ENCODE measurements around the gene KLHL4. TPM values are rescaled to one million over a fixed set of nuclear protein-coding genes. Genes with fewer than 3 reads are reported as not detected.

Gene KLHL4
- total and polyA plus RNA-seq, 10 of the 15 experiments (the other 5 are each of a cell fraction or from before 2014, with no cell fraction given), result 0.03 TPM; not detected in 8

GRCh38 chrX:87518504-87518903 is 902 bp downstream of the KLHL4 start:
- TF ChIP-seq, protein P1, sequence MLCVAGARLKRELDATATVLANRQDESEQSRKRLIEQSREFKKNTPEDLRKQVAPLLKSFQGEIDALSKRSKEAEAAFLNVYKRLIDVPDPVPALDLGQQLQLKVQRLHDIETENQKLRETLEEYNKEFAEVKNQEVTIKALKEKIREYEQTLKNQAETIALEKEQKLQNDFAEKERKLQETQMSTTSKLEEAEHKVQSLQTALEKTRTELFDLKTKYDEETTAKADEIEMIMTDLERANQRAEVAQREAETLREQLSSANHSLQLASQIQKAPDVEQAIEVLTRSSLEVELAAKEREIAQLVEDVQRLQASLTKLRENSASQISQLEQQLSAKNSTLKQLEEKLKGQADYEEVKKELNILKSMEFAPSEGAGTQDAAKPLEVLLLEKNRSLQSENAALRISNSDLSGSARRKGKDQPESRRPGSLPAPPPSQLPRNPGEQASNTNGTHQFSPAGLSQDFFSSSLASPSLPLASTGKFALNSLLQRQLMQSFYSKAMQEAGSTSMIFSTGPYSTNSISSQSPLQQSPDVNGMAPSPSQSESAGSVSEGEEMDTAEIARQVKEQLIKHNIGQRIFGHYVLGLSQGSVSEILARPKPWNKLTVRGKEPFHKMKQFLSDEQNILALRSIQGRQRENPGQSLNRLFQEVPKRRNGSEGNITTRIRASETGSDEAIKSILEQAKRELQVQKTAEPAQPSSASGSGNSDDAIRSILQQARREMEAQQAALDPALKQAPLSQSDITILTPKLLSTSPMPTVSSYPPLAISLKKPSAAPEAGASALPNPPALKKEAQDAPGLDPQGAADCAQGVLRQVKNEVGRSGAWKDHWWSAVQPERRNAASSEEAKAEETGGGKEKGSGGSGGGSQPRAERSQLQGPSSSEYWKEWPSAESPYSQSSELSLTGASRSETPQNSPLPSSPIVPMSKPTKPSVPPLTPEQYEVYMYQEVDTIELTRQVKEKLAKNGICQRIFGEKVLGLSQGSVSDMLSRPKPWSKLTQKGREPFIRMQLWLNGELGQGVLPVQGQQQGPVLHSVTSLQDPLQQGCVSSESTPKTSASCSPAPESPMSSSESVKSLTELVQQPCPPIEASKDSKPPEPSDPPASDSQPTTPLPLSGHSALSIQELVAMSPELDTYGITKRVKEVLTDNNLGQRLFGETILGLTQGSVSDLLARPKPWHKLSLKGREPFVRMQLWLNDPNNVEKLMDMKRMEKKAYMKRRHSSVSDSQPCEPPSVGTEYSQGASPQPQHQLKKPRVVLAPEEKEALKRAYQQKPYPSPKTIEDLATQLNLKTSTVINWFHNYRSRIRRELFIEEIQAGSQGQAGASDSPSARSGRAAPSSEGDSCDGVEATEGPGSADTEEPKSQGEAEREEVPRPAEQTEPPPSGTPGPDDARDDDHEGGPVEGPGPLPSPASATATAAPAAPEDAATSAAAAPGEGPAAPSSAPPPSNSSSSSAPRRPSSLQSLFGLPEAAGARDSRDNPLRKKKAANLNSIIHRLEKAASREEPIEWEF (IDR thresholded peaks at IDR 0.05; ENCODE audit: insufficient replicate concordance, low read depth, low read length), result no peak
- TF ChIP-seq, protein P2, sequence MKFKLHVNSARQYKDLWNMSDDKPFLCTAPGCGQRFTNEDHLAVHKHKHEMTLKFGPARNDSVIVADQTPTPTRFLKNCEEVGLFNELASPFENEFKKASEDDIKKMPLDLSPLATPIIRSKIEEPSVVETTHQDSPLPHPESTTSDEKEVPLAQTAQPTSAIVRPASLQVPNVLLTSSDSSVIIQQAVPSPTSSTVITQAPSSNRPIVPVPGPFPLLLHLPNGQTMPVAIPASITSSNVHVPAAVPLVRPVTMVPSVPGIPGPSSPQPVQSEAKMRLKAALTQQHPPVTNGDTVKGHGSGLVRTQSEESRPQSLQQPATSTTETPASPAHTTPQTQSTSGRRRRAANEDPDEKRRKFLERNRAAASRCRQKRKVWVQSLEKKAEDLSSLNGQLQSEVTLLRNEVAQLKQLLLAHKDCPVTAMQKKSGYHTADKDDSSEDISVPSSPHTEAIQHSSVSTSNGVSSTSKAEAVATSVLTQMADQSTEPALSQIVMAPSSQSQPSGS (IDR thresholded peaks at IDR 0.05; ENCODE audit: low read length), result no peak
- TF ChIP-seq MXI1 (IDR thresholded peaks at IDR 0.05; ENCODE audit: low read depth, low read length) (no peak), NRF1 (conservative IDR thresholded peaks at IDR 0.05; ENCODE audit: low read depth, low read length) (no peak), SMAD5 (IDR thresholded peaks at IDR 0.05; ENCODE audit: low read depth) (no peak), CHD1 (IDR thresholded peaks at IDR 0.05; ENCODE audit: low read depth, low read length) (no peak)
- Histone ChIP-seq H3K27ac (ENCODE audit: control insufficient read depth, insufficient read depth) (no peak overlapping the region), H2AFZ (ENCODE audit: control insufficient read depth, low read depth, low read length) (no peak overlapping the region), H3K9ac (ENCODE audit: control insufficient read depth, insufficient read depth, low read length) (no peak overlapping the region), H3K79me2 (ENCODE audit: control insufficient read depth, insufficient read depth, low read length) (no peaks in the 10 kb centered on the region), H3K4me1 (ENCODE audit: control insufficient read depth, insufficient read depth, low read length) (no peaks in the 10 kb centered on the region), H3K27me3 (replicated peaks in 1 of 2; ENCODE audit: control insufficient read depth in 2 of 2, insufficient read depth in 2 of 2, low read length in 1 of 2) (no peaks in the 10 kb centered on the region), H3K9me3 (replicated peaks; ENCODE audit: control insufficient read depth, insufficient read depth, low read length) (no peaks in the 10 kb centered on the region), H3K4me2 (ENCODE audit: control insufficient read depth, insufficient read depth) (no peak overlapping the region), H4K20me1 (ENCODE audit: control insufficient read depth, insufficient read depth) (no peaks in the 10 kb centered on the region), H3K36me3 (ENCODE audit: control insufficient read depth in 2 of 2, insufficient read depth in 2 of 2, low read length in 1 of 2) (no peaks in the 10 kb centered on the region), H3K4me3 (no peak overlapping the region)
- DNase-seq (ENCODE audit: low read depth, low spot score), result no peak
- POLR2A ChIA-PET, result no interaction called here
- BruUV-seq (replicated peaks), result no TSS peak
- SMC1A ChIA-PET (ENCODE audit: uncharacterized antibody, unreplicated experiment), result no interaction called here
- 39% methylated on average over 6 of the region's 6 CpGs for WGBS (ENCODE audit: insufficient coverage, insufficient replicate concordance, low lambda C conversion rate, missing lambda C conversion rate)
- CTCF ChIA-PET, result no interaction called here
- intact Hi-C loops (cut with micrococcal nuclease; ENCODE audit: unreplicated experiment), result no loop called here
- RAD21 ChIA-PET (ENCODE audit: unreplicated experiment), result no interaction called here
- ATAC-seq, result no peak
- FAIRE-seq, result no peak
- in situ Hi-C loops (cut with MboI), result no loop called here
